Small intestine (tissue), 7 donors: Measurements from ENCODE around the gene FXR2. TPM values are rescaled to one million over a fixed set of nuclear protein-coding genes. Genes with fewer than 3 reads are reported as not detected.

Experiments used
- DNase-seq, 2 donors: peaks; one replicate each; pipeline versions ENCODE4 v3.0.0 to v3.0.0-alpha.2; 2013
- FAIRE-seq: peaks from 2 replicates; lab custom pipeline; 2012; peaks lifted over from hg19 to GRCh38; lab: Jason Lieb, UNC
- H3K27ac ChIP-seq, 3 donors: one replicate each; pipeline ENCODE4 v1.5.1; 2013; ENCODE audit warnings: low read length in 2 of 3, mild to moderate bottlenecking in 2 of 3, control low read depth in 1 of 3, inconsistent platforms in 1 of 3, low read depth in 1 of 3, moderate library complexity in 1 of 3
- H3K27me3 ChIP-seq, 3 donors: one replicate each; pipeline ENCODE4 v1.6.1; 2013; ENCODE audit warnings: low read length in 3 of 3, inconsistent platforms in 1 of 3; ENCODE audit not compliant: control insufficient read depth in 3 of 3, insufficient read depth in 3 of 3
- H3K36me3 ChIP-seq, 3 donors: one replicate each; pipeline ENCODE4 v1.6.1; 2013; ENCODE audit warnings: low read length in 3 of 3, inconsistent platforms in 1 of 3, low read depth in 1 of 3, mild to moderate bottlenecking in 1 of 3, moderate library complexity in 1 of 3; ENCODE audit not compliant: control insufficient read depth in 3 of 3, insufficient read depth in 2 of 3
- H3K4me1 ChIP-seq, 3 donors: one replicate each; pipeline ENCODE4 v1.6.1; 2013; ENCODE audit warnings: low read length in 2 of 3, inconsistent platforms in 1 of 3, low read depth in 1 of 3, mild to moderate bottlenecking in 1 of 3, moderate library complexity in 1 of 3; ENCODE audit not compliant: control insufficient read depth in 3 of 3, insufficient read depth in 2 of 3
- H3K4me3 ChIP-seq, 3 donors: one replicate each; pipeline ENCODE4 v1.5.1; 2013; ENCODE audit warnings: low read length in 3 of 3, control low read depth in 1 of 3, inconsistent platforms in 1 of 3, low read depth in 1 of 3, mild to moderate bottlenecking in 1 of 3, moderate library complexity in 1 of 3
- H3K9me3 ChIP-seq, 2 donors: one replicate each; pipeline ENCODE4 v1.6.1; 2013; ENCODE audit warnings: low read depth in 1 of 2, low read length in 1 of 2; ENCODE audit not compliant: control insufficient read depth in 2 of 2, insufficient read depth in 1 of 2
- WGBS, 3 donors: extraction: QIAGEN DNeasy Blood & Tissue Kit; methylation state at CpG; one replicate each; pipeline ENCODE4 v1.1.7; 2013; 5-methylcytosine and 5-hydroxymethylcytosine counted together
- polyA plus RNA-seq, 4 donors: library from polyadenylated mRNA; stranded (reverse) in 3 of 4; unstranded in 1 of 4; fragments of 200-250 nt in 3 of 4; fragments of 120-200 nt in 1 of 4; gene quantifications; one replicate each; pipeline versions ENCODE4 v1.2.1 to v1.2.3, GENCODE V29; 2013
- donor health status: healthy with polysubstance abuse.
- donor health status: control.
- donor health status: control.
- donor health status: Bipolar disorder and iron deficiency.
- donor health status: healthy.

FXR2 gene
- polyA plus RNA-seq, 4 donors: 25.1 to 41.1 (median 30.9) TPM

- H3K36me3 ChIP-seq: peaks cover 0 to 15% (median 0%) of the 10 kb centered on the region in 3 donors
- peak; percentile 59 to 80 for DNase-seq
- 13 to 22% (median 14%) methylated on average over 20 of the region's 20 CpGs for WGBS, 3 donors
- H3K4me1 ChIP-seq: peaks cover 2 to 48% (median 2%) of the 10 kb centered on the region in 3 donors
- no peak for FAIRE-seq
- H3K27me3 ChIP-seq: no peaks in the 10 kb centered on the region
- no peaks in the 10 kb centered on the region for H3K9me3 ChIP-seq
- H3K27ac ChIP-seq: peak overlapping the region; percentile 71 to 90 (median 88)
- peak overlapping the region; percentile 44 to 76 (median 70) for H3K4me3 ChIP-seq
Observed at GRCh38 chr17:7549401-7550055, 65.2 kb downstream of the FXR2 start.

- H3K4me3 ChIP-seq: peak within 1 kb of the TSS; percentile 44 to 76 (median 70)
- no peaks in the 10 kb centered on the region for H3K9me3 ChIP-seq
- H3K4me1 ChIP-seq: peaks cover 2 to 48% (median 2%) of the 10 kb centered on the region in 3 donors
- H3K27me3 ChIP-seq: no peaks in the 10 kb centered on the region
- no peak for FAIRE-seq
- H3K36me3 ChIP-seq: peaks cover 0 to 12% (median 0%) of the 10 kb centered on the region in 3 donors
- 2 to 3% (median 2%) methylated on average over 45 to 65 of the region's 65 CpGs for WGBS, 3 donors
- DNase-seq: peak; percentile 50 to 80
- H3K27ac ChIP-seq: peak within 1 kb of the TSS; percentile 71 to 90 (median 89)
Observed at GRCh38 chr17:7548585-7549400, 65.9 kb downstream of the FXR2 start, which contains the start of gene TNFSF12. Gene TNFSF12 (plus strand): TSS chr17:7549058. CDS start chr17:7549154, 96 bp downstream.

- H3K9me3 ChIP-seq: no peaks in the 10 kb centered on the region
- no peaks in the 10 kb centered on the region for H3K27me3 ChIP-seq
- H3K36me3 ChIP-seq: no peaks in the 10 kb centered on the region
- FAIRE-seq (no peak), DNase-seq (no peak)
- WGBS, 3 donors: 68 to 75% (median 70%) methylated on average over 6 of the region's 6 CpGs
- peaks cover 0 to 14% (median 0%) of the 10 kb centered on the region in 3 donors for H3K4me1 ChIP-seq
- H3K4me3 ChIP-seq: no peak overlapping the region
- H3K27ac ChIP-seq: no peak overlapping the region
Observed at GRCh38 chr17:7544911-7545310, 69.8 kb downstream of the FXR2 start.

Other genes starting within 250 kb of the FXR2 start
- gene TNK1, start 233.8 kb downstream of the FXR2 start, polyA plus RNA-seq: 10 to 100 TPM in 2 of 4 donors, 1 to 10 TPM in 2; 8.8 to 16.3 (median 10.7) TPM
- gene PLSCR3, start 220.4 kb downstream of the FXR2 start, polyA plus RNA-seq: 10 to 100 TPM in 3 of 4 donors, 1 to 10 TPM in 1; 6.3 to 18.0 (median 13.6) TPM
- 100 to 1,000 TPM; 193 to 771 (median 385) TPM for gene TMEM256, start 210.8 kb downstream of the FXR2 start, polyA plus RNA-seq
- 1 to 10 TPM in 2 of 4 donors, under 1 TPM in 2; 0.22 to 6.1 (median 2.6) TPM for gene NLGN2, start 207.1 kb downstream of the FXR2 start, polyA plus RNA-seq
- not detected for gene SPEM1, start 194.6 kb downstream of the FXR2 start, polyA plus RNA-seq
- gene SPEM2, start 189.3 kb downstream of the FXR2 start, polyA plus RNA-seq: not detected
- not detected for gene SPEM3, start 186.0 kb downstream of the FXR2 start, polyA plus RNA-seq
- gene TMEM102, start 179.5 kb downstream of the FXR2 start, polyA plus RNA-seq: 10 to 100 TPM in 2 of 4 donors, 1 to 10 TPM in 2; 9.3 to 14.9 (median 10.2) TPM
- under 1 TPM in 2 of 4 donors, not detected in 2; 0.61 to 0.86 TPM for gene FGF11, start 175.4 kb downstream of the FXR2 start, polyA plus RNA-seq
- gene CHRNB1, start 169.8 kb downstream of the FXR2 start, polyA plus RNA-seq: 10 to 100 TPM in 3 of 4 donors, 1 to 10 TPM in 1; 8.4 to 11.9 (median 10.4) TPM
- gene ZBTB4, start 135.3 kb downstream of the FXR2 start, polyA plus RNA-seq: 10 to 100 TPM in 2 of 4 donors, 1 to 10 TPM in 2; 7.6 to 76.4 (median 12.4) TPM
- gene SLC35G6, start 133.5 kb downstream of the FXR2 start, polyA plus RNA-seq: under 1 TPM in 1 of 4 donors, not detected in 3; 0.49 TPM
- gene POLR2A, start 130.5 kb downstream of the FXR2 start, polyA plus RNA-seq: 100 to 1,000 TPM in 1 of 4 donors, 10 to 100 TPM in 2, 1 to 10 TPM in 1; 10.0 to 104 (median 20.8) TPM
- gene TNFSF12, start 65.8 kb downstream of the FXR2 start, polyA plus RNA-seq: 10 to 100 TPM in 3 of 4 donors, 1 to 10 TPM in 1; 8.1 to 31.1 (median 22.1) TPM
- gene TNFSF13, start 56.1 kb downstream of the FXR2 start, polyA plus RNA-seq: 100 to 1,000 TPM in 1 of 4 donors, 10 to 100 TPM in 3; 23.0 to 107 (median 28.5) TPM
- 10 to 100 TPM; 39.8 to 66.7 (median 53.3) TPM for gene SENP3, start 53.0 kb downstream of the FXR2 start, polyA plus RNA-seq
- gene CD68, start 35.3 kb downstream of the FXR2 start, polyA plus RNA-seq: 100 to 1,000 TPM in 3 of 4 donors, 10 to 100 TPM in 1; 60.2 to 708 (median 171) TPM
- gene MPDU1, start 31.0 kb downstream of the FXR2 start, polyA plus RNA-seq: 100 to 1,000 TPM in 2 of 4 donors, 10 to 100 TPM in 2; 69.7 to 126 (median 96.4) TPM
- 1 to 10 TPM in 2 of 4 donors, not detected in 2; 1.2 to 1.3 TPM for gene SOX15, start 24.8 kb downstream of the FXR2 start, polyA plus RNA-seq
- 1,000 to 10,000 TPM in 2 of 4 donors, 100 to 1,000 TPM in 2; 204 to 1,210 (median 689) TPM for gene SAT2, start 12.9 kb upstream of the FXR2 start, polyA plus RNA-seq
- 10 to 100 TPM in 3 of 4 donors, 1 to 10 TPM in 1; 2.6 to 38.8 (median 20.6) TPM for gene SHBG, start 15.2 kb upstream of the FXR2 start, polyA plus RNA-seq
- gene ATP1B2, start 36.0 kb upstream of the FXR2 start, polyA plus RNA-seq: 1 to 10 TPM in 2 of 4 donors, not detected in 2; 1.1 to 1.9 TPM
- gene TP53, start 72.6 kb upstream of the FXR2 start, polyA plus RNA-seq: 10 to 100 TPM in 2 of 4 donors, 1 to 10 TPM in 2; 8.7 to 51.8 (median 26.3) TPM
- 10 to 100 TPM in 3 of 4 donors, 1 to 10 TPM in 1; 7.1 to 17.7 (median 11.2) TPM for gene WRAP53, start 73.6 kb upstream of the FXR2 start, polyA plus RNA-seq
- gene EFNB3, start 90.3 kb upstream of the FXR2 start, polyA plus RNA-seq: 1 to 10 TPM in 2 of 4 donors, not detected in 2; 1.1 to 2.0 TPM
- gene DNAH2, start 102.8 kb upstream of the FXR2 start, polyA plus RNA-seq: under 1 TPM in 2 of 4 donors, not detected in 2; 0.04 to 0.09 TPM
- gene KDM6B, start 219.3 kb upstream of the FXR2 start, polyA plus RNA-seq: 10 to 100 TPM in 3 of 4 donors, 1 to 10 TPM in 1; 8.4 to 26.1 (median 16.7) TPM
- gene TMEM88, start 240.2 kb upstream of the FXR2 start, polyA plus RNA-seq: 10 to 100 TPM in 1 of 4 donors, 1 to 10 TPM in 3; 3.8 to 17.5 (median 7.3) TPM
- 100 to 1,000 TPM in 1 of 4 donors, 10 to 100 TPM in 3; 40.1 to 142 (median 73.4) TPM for gene NAA38, start 242.7 kb upstream of the FXR2 start, polyA plus RNA-seq
- gene CYB5D1, start 243.1 kb upstream of the FXR2 start, polyA plus RNA-seq: 10 to 100 TPM in 1 of 4 donors, 1 to 10 TPM in 3; 4.9 to 13.0 (median 6.4) TPM